OCI-LY1 (cell line): Measurements from ENCODE around the gene ACTR8.

Source experiments
- H2AFZ ChIP-seq: fragments of 200-600 bp; sonication (generic), shearing (Covaris generic); 2 replicates; pipeline ENCODE4 v1.6.0; 2014; ENCODE audit warnings: antibody characterized with exemption, mild to moderate bottlenecking, low read length
- H3F3A ChIP-seq: fragments of 200-600 bp; sonication (generic), shearing (Covaris generic); 2 replicates; pipeline ENCODE4 v1.6.0; 2014; ENCODE audit warnings: mild to moderate bottlenecking, antibody characterized with exemption, low read length, moderate library complexity; ENCODE audit not compliant: insufficient read depth
- H3K27ac ChIP-seq: fragments of 200-600 bp; sonication (generic); 2 replicates; pipeline ENCODE4 v1.5.1; 2014; ENCODE audit warnings: low read length, mixed run types, mild to moderate bottlenecking, low read depth; ENCODE audit not compliant: poor library complexity, severe bottlenecking
- H3K27me3 ChIP-seq: fragments of 200-600 bp; sonication (generic); 2 replicates; pipeline ENCODE4 v1.6.0; 2014; ENCODE audit warnings: antibody characterized with exemption, mild to moderate bottlenecking, low read length, moderate library complexity; ENCODE audit not compliant: insufficient read depth
- H3K36me3 ChIP-seq: fragments of 200-600 bp; sonication (generic); 2 replicates; pipeline ENCODE4 v1.6.1; 2014; ENCODE audit warnings: mild to moderate bottlenecking, antibody characterized with exemption, low read length, moderate library complexity, mixed read lengths; ENCODE audit not compliant: insufficient read depth
- H3K4me1 ChIP-seq: fragments of 200-600 bp; sonication (generic); 2 replicates; pipeline ENCODE4 v1.5.1; 2014; ENCODE audit warnings: mild to moderate bottlenecking, low read length, moderate library complexity; ENCODE audit not compliant: insufficient read depth, severe bottlenecking
- H3K4me2 ChIP-seq: fragments of 200-600 bp; sonication (generic), shearing (Covaris generic); 2 replicates; pipeline ENCODE4 v1.6.1; 2014; ENCODE audit warnings: low read length
- H3K4me3 ChIP-seq: fragments of 200-600 bp; sonication (generic); 2 replicates; pipeline ENCODE4 v1.5.1; 2014; ENCODE audit warnings: low read length, low read depth, mild to moderate bottlenecking, mixed read lengths; ENCODE audit not compliant: poor library complexity, severe bottlenecking
- H3K79me2 ChIP-seq: fragments of 200-600 bp; shearing (Covaris generic); 2 replicates; pipeline ENCODE4 v1.6.1; 2016; ENCODE audit warnings: mixed run types, low read length, mixed read lengths; ENCODE audit not compliant: insufficient read depth
- H3K9ac ChIP-seq: fragments of 200-600 bp; sonication (generic), shearing (Covaris generic); 2 replicates; pipeline ENCODE4 v1.6.1; 2014; ENCODE audit warnings: mild to moderate bottlenecking, low read length, mixed read lengths
- H3K9me2 ChIP-seq: fragments of 200-600 bp; sonication (generic), shearing (Covaris generic); 2 replicates; pipeline ENCODE4 v1.6.1; 2014; ENCODE audit warnings: low read depth, mild to moderate bottlenecking, low read length, mixed read lengths
- H3K9me3 ChIP-seq: fragments of 200-600 bp; shearing (Covaris generic); 2 replicates; pipeline ENCODE4 v1.6.1; 2014; ENCODE audit warnings: low read length, mixed read lengths
- H4K20me1 ChIP-seq: fragments of 200-600 bp; sonication (generic), shearing (Covaris generic); 2 replicates; pipeline ENCODE4 v1.6.0; 2016; ENCODE audit warnings: mild to moderate bottlenecking, low read length; ENCODE audit not compliant: insufficient read depth
- EZH2 ChIP-seq: fragments of 200-600 bp; sonication (generic), shearing (Covaris generic); IDR thresholded peaks from 2 replicates; pipeline ENCODE4 v1.8.0; 2017; ENCODE audit warnings: borderline replicate concordance, mixed run types, mild to moderate bottlenecking, antibody characterized with exemption, low read length, moderate library complexity, mixed read lengths
- TF ChIP-seq, protein P1 (sequence below): fragments of 200-600 bp; sonication (generic), shearing (Covaris generic); IDR thresholded peaks from 2 replicates; pipeline ENCODE4 v1.5.1; 2017; ENCODE audit warnings: mild to moderate bottlenecking, antibody characterized with exemption, low read length, moderate library complexity, mixed read lengths

Gene ACTR8

DNA sequence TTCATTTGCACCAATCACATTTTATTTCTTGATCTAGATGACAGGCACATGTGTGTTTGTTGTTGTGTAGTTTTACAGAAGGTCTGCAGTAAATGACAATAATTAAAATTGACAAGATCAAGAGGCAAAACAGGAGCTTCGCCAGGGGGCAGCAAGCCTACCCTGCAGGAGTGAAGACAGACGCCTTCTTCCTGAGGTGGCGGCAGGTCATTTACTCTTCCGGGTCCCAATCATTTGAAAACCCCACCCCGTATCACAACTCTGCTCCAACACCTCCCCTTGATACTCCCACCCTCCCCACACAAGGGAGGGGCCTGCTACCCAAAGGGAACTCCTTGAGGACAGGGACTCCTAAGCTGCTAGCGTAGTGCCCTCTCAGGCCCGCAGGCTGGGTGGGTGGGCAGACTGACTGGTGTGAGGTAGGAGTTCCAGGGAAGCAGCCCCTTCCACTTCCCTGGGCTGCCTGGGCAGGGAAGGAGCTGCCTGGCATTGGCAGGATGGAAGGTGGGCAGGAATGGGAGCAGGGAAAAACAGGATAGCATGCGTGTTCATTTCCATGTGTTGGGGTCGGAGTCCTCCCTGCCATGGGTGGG lies 48.8 kb downstream of the ACTR8 start:
- Histone ChIP-seq H3K9me2 (no peaks in the 10 kb centered on the region), H3K27me3 (no peaks in the 10 kb centered on the region), H3F3A (no peaks in the 10 kb centered on the region), H3K79me2 (no peaks in the 10 kb centered on the region), H4K20me1 (no peaks in the 10 kb centered on the region), H3K4me2 (no peak overlapping the region), H3K27ac (no peak overlapping the region), H3K36me3 (no peaks in the 10 kb centered on the region), H3K4me1 (no peaks in the 10 kb centered on the region), H3K9me3 (no peaks in the 10 kb centered on the region), H3K4me3 (no peak overlapping the region), H3K9ac (no peak overlapping the region), H2AFZ (no peak overlapping the region)
- TF ChIP-seq EZH2 = no peak
- TF ChIP-seq, protein P1, sequence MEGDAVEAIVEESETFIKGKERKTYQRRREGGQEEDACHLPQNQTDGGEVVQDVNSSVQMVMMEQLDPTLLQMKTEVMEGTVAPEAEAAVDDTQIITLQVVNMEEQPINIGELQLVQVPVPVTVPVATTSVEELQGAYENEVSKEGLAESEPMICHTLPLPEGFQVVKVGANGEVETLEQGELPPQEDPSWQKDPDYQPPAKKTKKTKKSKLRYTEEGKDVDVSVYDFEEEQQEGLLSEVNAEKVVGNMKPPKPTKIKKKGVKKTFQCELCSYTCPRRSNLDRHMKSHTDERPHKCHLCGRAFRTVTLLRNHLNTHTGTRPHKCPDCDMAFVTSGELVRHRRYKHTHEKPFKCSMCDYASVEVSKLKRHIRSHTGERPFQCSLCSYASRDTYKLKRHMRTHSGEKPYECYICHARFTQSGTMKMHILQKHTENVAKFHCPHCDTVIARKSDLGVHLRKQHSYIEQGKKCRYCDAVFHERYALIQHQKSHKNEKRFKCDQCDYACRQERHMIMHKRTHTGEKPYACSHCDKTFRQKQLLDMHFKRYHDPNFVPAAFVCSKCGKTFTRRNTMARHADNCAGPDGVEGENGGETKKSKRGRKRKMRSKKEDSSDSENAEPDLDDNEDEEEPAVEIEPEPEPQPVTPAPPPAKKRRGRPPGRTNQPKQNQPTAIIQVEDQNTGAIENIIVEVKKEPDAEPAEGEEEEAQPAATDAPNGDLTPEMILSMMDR = peak; percentile 43

DNA sequence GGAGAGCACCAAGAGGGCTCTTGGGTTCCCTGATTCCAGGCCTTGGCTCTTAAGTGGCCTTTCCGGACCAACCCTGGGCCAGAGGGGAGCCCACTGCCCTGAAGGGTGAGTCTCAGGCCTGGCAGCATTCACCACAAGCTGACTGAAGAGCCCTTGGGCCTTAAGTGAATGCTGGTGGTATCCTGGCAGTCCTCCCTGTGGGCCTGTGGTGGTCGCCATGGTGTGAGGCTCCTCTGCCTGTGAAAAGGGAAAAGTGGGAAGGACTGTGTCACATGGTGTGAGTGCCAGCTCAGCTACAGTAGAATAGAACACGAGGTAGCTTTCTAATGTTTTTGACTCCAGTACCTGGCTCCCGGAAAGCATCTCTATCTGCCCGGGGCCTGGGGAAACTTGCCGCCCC lies 51.0 kb downstream of the ACTR8 start:
- no peaks in the 10 kb centered on the region for H3K9me3 ChIP-seq
- no peaks in the 10 kb centered on the region for H3K79me2 ChIP-seq
- H2AFZ ChIP-seq = no peak overlapping the region
- H3K9ac ChIP-seq = no peak overlapping the region
- H3K4me2 ChIP-seq = no peak overlapping the region
- H3K4me3 ChIP-seq = no peak overlapping the region
- no peaks in the 10 kb centered on the region for H3K27me3 ChIP-seq
- no peak overlapping the region for H3K27ac ChIP-seq
- no peaks in the 10 kb centered on the region for H4K20me1 ChIP-seq
- no peaks in the 10 kb centered on the region for H3K4me1 ChIP-seq
- H3F3A ChIP-seq = no peaks in the 10 kb centered on the region
- H3K36me3 ChIP-seq = no peaks in the 10 kb centered on the region
- no peak for TF ChIP-seq EZH2
- TF ChIP-seq, protein P1 = no peak
- no peaks in the 10 kb centered on the region for H3K9me2 ChIP-seq

DNA sequence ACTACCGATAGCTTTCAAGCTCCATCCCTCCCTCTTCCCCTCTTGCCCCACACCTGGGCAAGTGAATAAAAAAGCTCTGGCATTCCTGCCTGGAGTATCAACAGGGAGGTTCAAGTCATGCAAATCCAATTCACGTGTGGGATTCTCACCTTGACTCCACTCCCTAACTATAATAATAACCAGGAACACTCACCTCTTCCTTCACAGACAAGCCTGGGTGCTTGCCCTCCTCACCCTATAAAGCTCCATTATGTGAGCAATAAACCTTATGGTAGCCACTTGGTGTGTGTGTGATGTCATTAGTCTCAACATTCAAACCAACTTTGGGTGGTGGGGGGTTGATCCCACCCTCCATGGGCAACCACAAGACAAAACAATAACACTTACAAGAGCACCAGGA lies 52.3 kb downstream of the ACTR8 start:
- H2AFZ ChIP-seq = no peak overlapping the region
- no peaks in the 10 kb centered on the region for H3K27me3 ChIP-seq
- no peak overlapping the region for H3K27ac ChIP-seq
- H3K9me3 ChIP-seq = no peaks in the 10 kb centered on the region
- no peaks in the 10 kb centered on the region for H4K20me1 ChIP-seq
- no peak overlapping the region for H3K9ac ChIP-seq
- H3F3A ChIP-seq = no peaks in the 10 kb centered on the region
- H3K79me2 ChIP-seq = no peaks in the 10 kb centered on the region
- no peaks in the 10 kb centered on the region for H3K9me2 ChIP-seq
- H3K4me1 ChIP-seq = no peaks in the 10 kb centered on the region
- no peaks in the 10 kb centered on the region for H3K36me3 ChIP-seq
- no peak overlapping the region for H3K4me2 ChIP-seq
- TF ChIP-seq, protein P1 = no peak
- TF ChIP-seq EZH2 = no peak
- H3K4me3 ChIP-seq = no peak overlapping the region
